ENCODE results near the gene TMEM117. TPM values are rescaled to one million over a fixed set of nuclear protein-coding genes. Genes with fewer than 3 reads are reported as not detected.

Gene TMEM117
- total RNA-seq, 2 experiments from 2014 or later: 0.95 to 7.1 TPM

DNA sequence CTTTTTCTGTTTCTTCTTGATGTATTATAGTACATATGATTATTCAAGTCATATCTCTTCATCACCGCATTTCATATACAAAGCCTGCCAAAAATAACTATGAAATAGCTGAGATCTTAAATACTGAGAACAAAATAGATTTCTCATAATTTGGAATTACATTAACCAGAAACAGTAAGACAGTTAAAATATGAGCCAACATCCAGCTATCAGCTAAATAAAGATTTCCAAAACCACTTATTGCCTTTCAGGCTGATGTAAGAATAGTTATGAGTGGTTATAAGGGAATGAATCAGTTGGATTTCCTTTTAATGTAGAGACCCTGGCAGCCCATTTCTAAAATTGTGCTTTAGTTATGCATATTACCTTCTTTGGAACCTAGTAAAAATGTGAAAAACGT lies 47.4 kb downstream of the TMEM117 start:
- Histone ChIP-seq H3K27ac (ENCODE audit: low read depth, low read length, poor library complexity, severe bottlenecking) (no peak overlapping the region), H4K20me1 (ENCODE audit: insufficient read depth, low read length) (no peaks in the 10 kb centered on the region), H3K79me2 (ENCODE audit: insufficient read depth, low read depth, low read length) (no peaks in the 10 kb centered on the region), H2AFZ (ENCODE audit: low read length) (no peak overlapping the region), H3K9me3 (ENCODE audit: low read length) (no peaks in the 10 kb centered on the region), H3K4me3 (ENCODE audit: low read depth, low read length, poor library complexity, severe bottlenecking) (no peak overlapping the region), H3K4me2 (ENCODE audit: low read length) (no peak overlapping the region), H3K4me1 (ENCODE audit: insufficient read depth, low read length, poor library complexity, severe bottlenecking) (no peaks in the 10 kb centered on the region), H3K9me2 (ENCODE audit: insufficient read depth, low read length) (no peaks in the 10 kb centered on the region), H3K36me3 (ENCODE audit: insufficient read depth, low read length) (no peaks in the 10 kb centered on the region)
- BruUV-seq (replicated peaks): no TSS peak
- no peak for DNase-seq (ENCODE audit: low spot score)
- ChIA-PET CTCF (ENCODE audit: unreplicated experiment) (no interaction called here), POLR2A (interaction anchor here (0.6 to 1.1 kb wide), 3 partner anchors 14 to 631 kb away, joined by 3 to 4 read pairs (median 3); no protein-coding TSS in a partner anchor)
- intact Hi-C loops (cut with micrococcal nuclease; ENCODE audit: unreplicated experiment): loop anchor here (5.0 to 10.0 kb wide), 2 partner anchors 379 to 436 kb away; no protein-coding TSS in a partner anchor
- no peak for TF ChIP-seq EZH2phosphoT487 (IDR thresholded peaks at IDR 0.05; ENCODE audit: borderline replicate concordance, low read depth, low read length)
- TF ChIP-seq, protein P1, sequence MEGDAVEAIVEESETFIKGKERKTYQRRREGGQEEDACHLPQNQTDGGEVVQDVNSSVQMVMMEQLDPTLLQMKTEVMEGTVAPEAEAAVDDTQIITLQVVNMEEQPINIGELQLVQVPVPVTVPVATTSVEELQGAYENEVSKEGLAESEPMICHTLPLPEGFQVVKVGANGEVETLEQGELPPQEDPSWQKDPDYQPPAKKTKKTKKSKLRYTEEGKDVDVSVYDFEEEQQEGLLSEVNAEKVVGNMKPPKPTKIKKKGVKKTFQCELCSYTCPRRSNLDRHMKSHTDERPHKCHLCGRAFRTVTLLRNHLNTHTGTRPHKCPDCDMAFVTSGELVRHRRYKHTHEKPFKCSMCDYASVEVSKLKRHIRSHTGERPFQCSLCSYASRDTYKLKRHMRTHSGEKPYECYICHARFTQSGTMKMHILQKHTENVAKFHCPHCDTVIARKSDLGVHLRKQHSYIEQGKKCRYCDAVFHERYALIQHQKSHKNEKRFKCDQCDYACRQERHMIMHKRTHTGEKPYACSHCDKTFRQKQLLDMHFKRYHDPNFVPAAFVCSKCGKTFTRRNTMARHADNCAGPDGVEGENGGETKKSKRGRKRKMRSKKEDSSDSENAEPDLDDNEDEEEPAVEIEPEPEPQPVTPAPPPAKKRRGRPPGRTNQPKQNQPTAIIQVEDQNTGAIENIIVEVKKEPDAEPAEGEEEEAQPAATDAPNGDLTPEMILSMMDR (conservative IDR thresholded peaks at IDR 0.05; ENCODE audit: low read length): no peak

- intact Hi-C loops (cut with micrococcal nuclease; ENCODE audit: unreplicated experiment): loop anchor here (5.0 to 10.0 kb wide), 2 partner anchors 379 to 436 kb away; no protein-coding TSS in a partner anchor
- BruUV-seq (replicated peaks): no TSS peak
- Histone ChIP-seq H3K79me2 (ENCODE audit: insufficient read depth, low read depth, low read length) (no peaks in the 10 kb centered on the region), H3K27ac (ENCODE audit: low read depth, low read length, poor library complexity, severe bottlenecking) (no peak overlapping the region), H2AFZ (ENCODE audit: low read length) (no peak overlapping the region), H3K4me2 (ENCODE audit: low read length) (no peak overlapping the region), H3K9me3 (ENCODE audit: low read length) (no peaks in the 10 kb centered on the region), H3K4me1 (ENCODE audit: insufficient read depth, low read length, poor library complexity, severe bottlenecking) (no peaks in the 10 kb centered on the region), H3K36me3 (ENCODE audit: insufficient read depth, low read length) (no peaks in the 10 kb centered on the region), H3K9me2 (ENCODE audit: insufficient read depth, low read length) (no peaks in the 10 kb centered on the region), H4K20me1 (ENCODE audit: insufficient read depth, low read length) (no peaks in the 10 kb centered on the region), H3K4me3 (ENCODE audit: low read depth, low read length, poor library complexity, severe bottlenecking) (no peak overlapping the region)
- TF ChIP-seq, protein P1 (conservative IDR thresholded peaks at IDR 0.05; ENCODE audit: low read length): no peak
- TF ChIP-seq EZH2phosphoT487 (IDR thresholded peaks at IDR 0.05; ENCODE audit: borderline replicate concordance, low read depth, low read length): no peak
- no peak for DNase-seq (ENCODE audit: low spot score)
- ChIA-PET POLR2A (interaction anchor here (0.6 to 1.2 kb wide), 2 partner anchors 107 to 631 kb away, joined by 3 to 4 read pairs; no protein-coding TSS in a partner anchor), CTCF (ENCODE audit: unreplicated experiment) (no interaction called here)
Measured at GRCh38 chr12:43883748-43884147, 47.9 kb downstream of the TMEM117 start.

DNA sequence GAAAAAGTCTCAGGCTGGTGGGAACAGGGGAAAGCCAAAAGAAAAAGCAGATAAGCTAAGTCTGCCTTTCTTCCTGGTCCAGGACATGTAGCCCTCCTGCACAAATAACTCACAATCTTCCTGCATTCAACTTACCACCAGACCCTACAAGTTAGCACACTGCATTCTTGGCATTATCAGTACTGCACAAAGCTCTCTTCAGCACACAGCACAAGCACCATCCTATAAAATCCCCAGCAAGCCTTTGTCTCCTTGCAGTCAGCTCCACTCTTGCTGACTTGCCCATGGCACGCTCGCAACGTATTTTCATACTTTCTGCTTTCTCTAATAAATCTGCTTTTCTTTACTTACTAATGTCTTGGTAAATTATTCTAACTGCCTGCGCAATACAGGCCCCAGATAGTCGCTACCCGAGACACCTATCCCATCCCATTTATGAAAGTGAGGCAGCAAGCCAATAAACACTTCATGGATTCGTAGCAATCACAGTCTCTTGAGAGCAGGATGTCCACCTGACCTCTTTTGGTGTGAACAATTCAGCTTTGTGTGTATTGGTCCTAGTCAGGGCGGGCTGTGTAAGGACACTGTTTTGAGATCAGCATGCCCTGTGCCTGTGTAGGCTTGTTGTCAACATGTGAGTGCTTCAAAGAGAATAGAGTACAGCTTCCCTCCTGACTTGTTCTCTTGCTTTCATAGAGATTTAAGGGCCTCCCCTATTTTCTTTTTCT lies 49.0 kb downstream of the TMEM117 start:
- Histone ChIP-seq H4K20me1 (ENCODE audit: insufficient read depth, low read length) (no peaks in the 10 kb centered on the region), H2AFZ (ENCODE audit: low read length) (no peak overlapping the region), H3K79me2 (ENCODE audit: insufficient read depth, low read depth, low read length) (no peaks in the 10 kb centered on the region), H3K9me3 (ENCODE audit: low read length) (no peaks in the 10 kb centered on the region), H3K36me3 (ENCODE audit: insufficient read depth, low read length) (no peaks in the 10 kb centered on the region), H3K4me1 (ENCODE audit: insufficient read depth, low read length, poor library complexity, severe bottlenecking) (no peaks in the 10 kb centered on the region), H3K4me3 (ENCODE audit: low read depth, low read length, poor library complexity, severe bottlenecking) (no peak overlapping the region), H3K27ac (ENCODE audit: low read depth, low read length, poor library complexity, severe bottlenecking) (no peak overlapping the region), H3K4me2 (ENCODE audit: low read length) (no peak overlapping the region), H3K9me2 (ENCODE audit: insufficient read depth, low read length) (no peaks in the 10 kb centered on the region)
- CTCF ChIA-PET (ENCODE audit: unreplicated experiment): no interaction called here
- no TSS peak for BruUV-seq (replicated peaks)
- POLR2A ChIA-PET: interaction anchor here (0.6 to 1.2 kb wide), 3 partner anchors 10 to 108 kb away, joined by 4 to 5 read pairs (median 5); no protein-coding TSS in a partner anchor
- no peak for DNase-seq (ENCODE audit: low spot score)
- TF ChIP-seq, protein P1 (conservative IDR thresholded peaks at IDR 0.05; ENCODE audit: low read length): no peak
- no peak for TF ChIP-seq EZH2phosphoT487 (IDR thresholded peaks at IDR 0.05; ENCODE audit: borderline replicate concordance, low read depth, low read length)
- intact Hi-C loops (cut with micrococcal nuclease; ENCODE audit: unreplicated experiment): loop anchor here (5.0 to 10.0 kb wide), 2 partner anchors 380 to 438 kb away; no protein-coding TSS in a partner anchor

Data from OCI-LY7 (cell line).